Osteocyte (in vitro differentiated cells): Measurements from ENCODE around the gene ZNF415. TPM values are rescaled to one million over a fixed set of nuclear protein-coding genes. Genes with fewer than 3 reads are reported as not detected.
A peak's percentile ranks its signal among the peaks of the same experiment; 100 is the strongest.

Experiments
- DNase-seq: peaks from one replicate; pipeline ENCODE4 v3.0.0; 2021; ENCODE audit warnings: mixed read lengths; ENCODE audit not compliant: unreplicated experiment; ENCODE audit errors: extremely low spot score
- H3K27ac Mint-ChIP-seq: one replicate; pipeline ENCODE4 v1.8.0; 2021; ENCODE audit warnings: mild to moderate bottlenecking, mixed read lengths; ENCODE audit not compliant: unreplicated experiment
- H3K27me3 Mint-ChIP-seq: one replicate; pipeline ENCODE4 v1.8.0; 2021; ENCODE audit warnings: mixed read lengths; ENCODE audit not compliant: unreplicated experiment
- H3K36me3 Mint-ChIP-seq: one replicate; pipeline ENCODE4 v1.8.0; 2021; ENCODE audit warnings: mixed read lengths; ENCODE audit not compliant: unreplicated experiment
- H3K4me1 Mint-ChIP-seq: one replicate; pipeline ENCODE4 v1.8.0; 2021; ENCODE audit warnings: mixed read lengths; ENCODE audit not compliant: unreplicated experiment
- H3K4me3 Mint-ChIP-seq: one replicate; pipeline ENCODE4 v1.8.0; 2021; ENCODE audit warnings: mild to moderate bottlenecking, moderate library complexity, mixed read lengths; ENCODE audit not compliant: unreplicated experiment
- H3K9me3 Mint-ChIP-seq: one replicate; pipeline ENCODE4 v1.8.0; 2021; ENCODE audit warnings: mixed read lengths; ENCODE audit not compliant: unreplicated experiment
- CTCF ChIP-seq: fragments of 200-600 bp; sonication (generic); IDR thresholded peaks from 2 replicates; pipeline ENCODE4 v1.5.0; 2021; ENCODE audit warnings: antibody characterized with exemption, mild to moderate bottlenecking, moderate library complexity
- total RNA-seq: library from RNA; stranded (reverse); gene quantifications from 2 replicates; pipeline ENCODE4 v1.2.1, GENCODE V29; 2021

The ZNF415 gene
- total RNA-seq, 1 donor from 2014 or later, result 10.6 TPM

- Mint-ChIP-seq H3K36me3 (peaks cover 81% of the 10 kb centered on the region), H3K27ac (no peak overlapping the region), H3K27me3 (no peaks in the 10 kb centered on the region), H3K4me1 (no peaks in the 10 kb centered on the region), H3K9me3 (peaks cover 16% of the 10 kb centered on the region), H3K4me3 (no peak overlapping the region)
- DNase-seq, result no peak
- no peak for TF ChIP-seq CTCF
Observed at GRCh38 chr19:53085496-53085895, 47.2 kb downstream of the ZNF415 start.

- Mint-ChIP-seq H3K4me1 (no peaks in the 10 kb centered on the region), H3K4me3 (no peak overlapping the region), H3K27me3 (no peaks in the 10 kb centered on the region), H3K9me3 (peaks cover 27% of the 10 kb centered on the region), H3K27ac (no peak overlapping the region), H3K36me3 (peaks cover 84% of the 10 kb centered on the region)
- no peak for DNase-seq
- no peak for TF ChIP-seq CTCF
Observed at GRCh38 chr19:53082929-53083328, 49.8 kb downstream of the ZNF415 start.

- Mint-ChIP-seq H3K27me3 (no peaks in the 10 kb centered on the region), H3K27ac (no peak overlapping the region), H3K4me1 (no peaks in the 10 kb centered on the region), H3K36me3 (peaks cover 84% of the 10 kb centered on the region), H3K4me3 (no peak overlapping the region), H3K9me3 (peaks cover 31% of the 10 kb centered on the region)
- no peak for DNase-seq
- TF ChIP-seq CTCF, result no peak
Observed at GRCh38 chr19:53079313-53079924, 53.3 kb downstream of the ZNF415 start.

GRCh38 chr19:53078668-53079067, 54.0 kb downstream of the ZNF415 start:
- DNase-seq, result no peak
- H3K4me3 Mint-ChIP-seq, result no peak overlapping the region
- H3K9me3 Mint-ChIP-seq, result peaks cover 35% of the 10 kb centered on the region
- no peak overlapping the region for H3K27ac Mint-ChIP-seq
- no peaks in the 10 kb centered on the region for H3K27me3 Mint-ChIP-seq
- peaks cover 82% of the 10 kb centered on the region for H3K36me3 Mint-ChIP-seq
- no peaks in the 10 kb centered on the region for H3K4me1 Mint-ChIP-seq
- TF ChIP-seq CTCF, result no peak

- H3K9me3 Mint-ChIP-seq, result peaks cover 34% of the 10 kb centered on the region
- H3K36me3 Mint-ChIP-seq, result peaks cover 82% of the 10 kb centered on the region
- H3K4me1 Mint-ChIP-seq, result no peaks in the 10 kb centered on the region
- no peak overlapping the region for H3K27ac Mint-ChIP-seq
- H3K4me3 Mint-ChIP-seq, result no peak overlapping the region
- TF ChIP-seq CTCF, result peak; percentile 50
- no peak for DNase-seq
- no peaks in the 10 kb centered on the region for H3K27me3 Mint-ChIP-seq
Observed at GRCh38 chr19:53076984-53077383, 55.7 kb downstream of the ZNF415 start.
